HG03060 (cell line): Measurements from ENCODE around the gene POU2F1.
"Not testable (repeated sequence)": the region's sequence is repeated elsewhere in the genome, so short reads cannot be mapped to it uniquely, and the experiment has no call there.

Experiments used
- ATAC-seq: cut with Tn5 transposase; IDR thresholded peaks from one replicate; pipeline ENCODE4 v1.9.1; 2021; ENCODE audit warnings: low read depth, moderate number of reproducible peaks; ENCODE audit not compliant: unreplicated experiment

POU2F1 gene

GRCh38 chr1:167304165-167304564 lies 83.5 kb downstream of the POU2F1 start:
- no peak for ATAC-seq

DNA sequence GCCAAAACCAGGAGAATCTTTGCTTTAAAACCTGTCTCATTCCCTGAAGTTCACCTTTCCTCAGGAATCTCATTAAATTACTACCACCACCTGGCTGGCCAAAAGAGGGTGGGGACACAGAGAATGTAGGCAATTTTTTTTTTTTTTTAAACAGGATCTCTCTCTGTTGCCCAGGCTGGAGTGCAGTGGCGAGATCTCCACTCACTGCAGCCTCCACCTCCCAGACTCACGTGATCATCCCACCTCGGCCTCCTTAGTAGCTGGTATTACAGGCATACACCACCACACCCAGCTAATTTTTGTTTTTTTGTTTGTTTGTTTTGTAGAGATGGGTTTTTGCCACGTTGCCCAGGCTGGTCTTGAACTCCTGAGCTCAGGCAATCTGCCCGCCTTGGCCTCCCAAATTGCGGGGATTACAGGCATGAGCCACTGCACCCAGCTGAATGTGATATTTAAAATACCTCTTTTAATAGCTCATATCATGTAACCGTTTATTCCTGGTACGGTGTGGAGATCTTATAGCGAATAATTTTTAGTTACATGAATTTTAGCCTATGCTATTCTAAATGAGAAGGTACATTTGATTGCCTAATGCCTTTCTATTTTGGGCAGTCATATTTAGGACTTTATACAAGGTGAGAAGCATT lies 84.5 kb downstream of the POU2F1 start:
- no peak for ATAC-seq

- no peak for ATAC-seq
Observed at GRCh38 chr1:167305706-167306277, 85.1 kb downstream of the POU2F1 start.

GRCh38 chr1:167310732-167311131 lies 90.0 kb downstream of the POU2F1 start:
- ATAC-seq, result no peak

- ATAC-seq, result no peak
Observed at GRCh38 chr1:167312871-167313270, 92.2 kb downstream of the POU2F1 start.

GRCh38 chr1:167314671-167315070 lies 94.0 kb downstream of the POU2F1 start:
- ATAC-seq, result no peak

DNA sequence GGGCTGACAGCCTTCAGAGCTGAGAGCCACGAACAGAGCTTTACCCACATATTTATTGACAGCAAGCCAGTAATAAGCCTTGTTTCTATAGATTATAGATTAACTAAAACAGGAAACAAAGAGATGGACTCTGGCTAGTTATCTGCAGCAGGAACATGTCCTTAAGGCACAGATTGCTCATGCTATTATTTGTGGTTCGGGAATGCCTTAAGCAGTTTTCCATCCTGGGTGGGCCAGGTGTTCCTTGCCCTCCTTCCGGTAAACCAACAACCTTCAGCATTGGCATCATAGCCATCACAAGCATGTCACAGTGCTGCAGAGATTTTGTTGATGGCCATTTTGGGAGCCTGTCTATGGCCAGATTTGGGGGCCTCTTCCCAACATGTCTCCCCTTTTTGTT lies 96.8 kb downstream of the POU2F1 start:
- no peak for ATAC-seq

DNA sequence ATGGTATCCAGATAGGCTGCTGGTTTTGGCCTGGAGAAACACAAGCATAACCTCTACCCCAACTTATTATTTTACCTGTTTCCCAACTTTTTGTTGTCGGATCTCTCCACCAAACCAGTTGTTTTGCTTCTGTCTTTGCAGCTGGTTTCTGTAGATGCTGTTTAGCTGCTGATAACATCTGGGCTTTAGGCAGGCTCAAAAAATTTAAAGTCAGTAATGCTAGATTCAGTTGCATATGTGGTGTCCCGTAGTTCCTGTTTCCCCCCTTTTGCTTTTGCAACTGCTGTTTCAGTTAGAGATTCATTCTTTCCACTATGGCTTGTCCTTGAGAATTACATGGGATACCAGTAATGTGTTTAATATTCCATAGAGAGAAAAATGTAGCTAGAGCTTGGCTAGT lies 98.5 kb downstream of the POU2F1 start:
- ATAC-seq, result not testable (repeated sequence)

GRCh38 chr1:167322483-167322882 lies 101.8 kb downstream of the POU2F1 start:
- no peak for ATAC-seq

DNA sequence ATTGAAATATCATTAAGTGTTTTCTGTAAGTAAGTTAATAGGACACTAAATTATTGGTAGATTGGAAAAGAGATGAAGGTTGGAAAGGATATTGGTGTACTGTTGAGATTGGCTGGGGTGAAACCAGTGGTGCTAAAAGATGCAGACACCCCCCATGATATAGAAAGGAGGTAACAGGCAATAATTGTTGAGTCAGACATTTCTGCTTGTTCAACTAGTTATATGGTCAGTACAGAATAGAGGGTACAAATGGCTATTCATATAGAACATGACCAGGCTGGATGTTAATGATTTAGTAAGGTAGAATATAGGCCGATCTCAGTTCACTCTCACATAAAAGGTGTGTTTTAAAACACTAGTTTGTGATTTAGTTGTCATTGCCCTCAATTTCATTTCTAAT lies 104.5 kb downstream of the POU2F1 start:
- no peak for ATAC-seq

DNA sequence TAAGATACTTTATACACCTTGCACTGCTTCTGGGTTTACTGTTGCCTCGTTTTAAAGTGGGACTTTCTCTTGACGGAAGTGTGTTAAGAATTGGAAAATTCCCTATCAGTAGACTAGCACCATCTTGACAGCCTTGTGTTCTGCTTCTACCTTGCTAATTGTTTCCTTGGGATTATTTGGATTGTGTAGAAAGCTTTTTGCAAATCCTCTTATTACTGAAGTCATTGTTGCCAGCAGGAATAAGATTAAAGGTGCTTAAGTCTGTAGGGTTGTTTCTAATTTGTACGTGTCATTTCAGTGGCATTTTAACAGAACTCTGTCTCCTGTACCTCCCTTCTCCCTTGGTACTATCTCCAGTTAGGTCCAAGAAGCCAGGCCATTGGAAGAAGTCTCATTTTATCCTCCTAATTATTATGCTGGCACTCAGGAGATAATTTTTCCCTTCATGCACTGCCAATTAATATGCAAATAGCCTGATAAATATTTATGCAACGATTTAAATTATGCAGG lies 107.7 kb downstream of the POU2F1 start:
- ATAC-seq, result no peak

DNA sequence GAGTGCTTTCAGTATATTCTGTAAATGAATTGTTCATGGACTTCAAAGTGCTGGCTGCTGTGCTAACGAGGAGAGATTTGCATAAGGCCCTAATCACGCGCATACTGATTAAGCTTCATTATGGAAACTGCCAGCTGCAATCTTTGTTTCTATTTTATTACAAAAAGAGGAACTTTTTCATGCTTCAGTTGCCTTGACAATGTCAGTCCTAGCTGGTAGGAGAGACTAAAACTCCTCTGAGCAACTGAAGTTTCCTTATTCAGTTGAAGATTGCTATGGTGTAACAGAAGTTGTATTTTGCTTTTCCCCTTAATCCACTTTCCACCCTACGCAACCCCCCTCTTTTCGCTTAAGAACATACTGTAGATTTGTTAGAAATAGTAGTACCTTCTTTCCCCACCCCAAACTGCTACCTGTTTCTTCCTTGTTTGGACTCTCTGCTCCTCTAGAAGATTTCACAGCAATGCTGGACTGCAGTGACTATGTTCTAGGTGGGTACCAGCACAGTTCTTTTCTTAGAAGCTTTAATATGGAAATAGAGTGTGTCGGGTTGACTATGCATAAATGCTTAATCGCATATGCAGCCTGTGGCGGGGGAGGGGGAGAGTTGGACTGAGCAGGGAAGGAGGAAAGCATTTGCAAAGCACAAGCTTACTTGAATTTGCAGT lies 108.3 kb downstream of the POU2F1 start:
- peak; percentile 72 for ATAC-seq

DNA sequence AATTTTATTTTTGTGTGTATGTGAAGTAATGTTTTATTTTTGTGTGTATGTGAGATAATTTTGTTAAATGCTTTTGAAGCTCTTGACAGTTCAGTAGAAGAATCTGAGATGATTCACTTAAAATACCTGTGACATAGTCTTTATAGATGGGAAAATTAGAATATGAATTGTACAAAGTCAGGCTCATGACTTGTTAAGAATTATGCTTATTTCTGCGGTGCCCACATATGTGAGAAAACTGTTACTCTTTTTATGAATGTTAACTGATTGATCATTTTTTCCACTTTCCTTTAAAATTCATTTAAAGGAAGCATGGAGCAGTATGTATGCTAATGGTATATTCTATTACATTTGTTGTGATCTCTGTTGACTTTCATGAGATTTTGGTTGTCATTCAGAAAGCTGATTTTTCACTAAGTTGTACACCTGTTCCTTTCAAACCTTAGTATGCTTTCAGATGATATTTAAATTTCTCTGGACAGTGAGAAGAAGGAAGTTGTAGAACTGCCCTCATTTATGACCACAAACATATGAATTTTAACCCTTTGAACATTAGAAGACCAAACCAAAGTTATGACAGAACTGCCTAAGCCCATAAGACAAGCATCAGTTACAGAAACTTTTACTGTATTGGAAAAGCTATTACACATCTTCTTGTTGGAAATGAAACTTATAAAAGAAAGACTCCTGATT lies 110.1 kb downstream of the POU2F1 start:
- no peak for ATAC-seq

- ATAC-seq, result no peak
Observed at GRCh38 chr1:167331650-167332049, 111.0 kb downstream of the POU2F1 start.

DNA sequence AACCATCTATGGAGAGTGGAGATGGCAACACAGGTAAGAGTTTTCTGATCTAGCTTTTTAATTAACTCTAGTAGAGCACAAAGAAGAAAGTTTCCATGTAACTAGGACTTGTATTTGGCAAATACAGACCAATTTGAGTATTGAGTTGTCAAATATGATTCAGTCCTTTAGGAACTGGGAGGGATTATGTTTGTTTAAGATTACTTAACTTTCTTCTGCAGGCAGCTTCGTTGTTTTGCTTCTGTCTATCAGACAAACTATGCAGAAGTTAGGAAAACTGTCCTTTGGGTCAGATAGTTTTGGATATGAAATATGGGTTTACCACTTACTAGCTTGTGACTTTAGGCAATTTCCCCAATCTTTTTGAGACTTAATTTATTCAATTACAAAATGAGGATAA lies 111.8 kb downstream of the POU2F1 start:
- no peak for ATAC-seq

GRCh38 chr1:167333124-167333523 lies 112.4 kb downstream of the POU2F1 start:
- no peak for ATAC-seq

GRCh38 chr1:167333703-167334102 lies 113.0 kb downstream of the POU2F1 start:
- no peak for ATAC-seq

- ATAC-seq, result no peak
Observed at GRCh38 chr1:167339405-167339804, 118.7 kb downstream of the POU2F1 start.

DNA sequence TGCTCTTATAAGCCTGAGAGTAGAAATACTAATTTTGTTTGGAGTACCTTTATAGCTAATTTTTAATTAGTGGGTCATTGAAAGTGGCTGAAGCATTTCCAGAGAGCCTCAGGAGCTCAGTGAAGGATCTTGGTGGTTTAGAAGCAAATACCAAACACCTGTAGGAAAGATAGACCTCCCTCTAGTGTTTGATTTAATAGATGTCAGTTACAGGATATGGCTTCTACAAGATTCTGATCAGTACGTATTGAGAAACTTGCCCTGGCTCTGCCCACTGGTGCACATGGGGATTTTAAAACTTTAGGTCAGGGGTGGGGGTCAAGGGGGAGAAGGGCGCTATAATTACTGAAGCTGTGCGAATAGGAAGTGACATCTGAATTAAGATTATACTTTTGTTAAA lies 122.2 kb downstream of the POU2F1 start:
- no peak for ATAC-seq

- no peak for ATAC-seq
Observed at GRCh38 chr1:167344112-167344511, 123.4 kb downstream of the POU2F1 start.
